ENCODE measurements around the gene HMX1. TPM values are rescaled to one million over a fixed set of nuclear protein-coding genes. Genes with fewer than 3 reads are reported as not detected.

HMX1 gene
- total RNA-seq, 4 donors from 2014 or later = not detected

- H3K27me3 ChIP-seq = peaks cover 38% of the 10 kb centered on the region
- no peak overlapping the region for H3K4me3 ChIP-seq
- no peaks in the 10 kb centered on the region for H3K9me3 ChIP-seq
- no peaks in the 10 kb centered on the region for H3K4me1 ChIP-seq
- TF ChIP-seq EP300 (IDR thresholded peaks at IDR 0.05) (no peak), CTCF (IDR thresholded peaks at IDR 0.05) (no peak), POLR2AphosphoS5 (IDR thresholded peaks at IDR 0.05) (no peak), POLR2A (IDR thresholded peaks at IDR 0.05) (no peak)
- WGBS = 43% methylated on average over 3 of the region's 5 CpGs
- H3K27ac ChIP-seq = no peak overlapping the region
- no peaks in the 10 kb centered on the region for H3K36me3 ChIP-seq
- peak in 1 of 2 donors; percentile 67 for DNase-seq (ENCODE audit: low spot score in 2 of 2)
Observed at GRCh38 chr4:8817813-8818062, 53.9 kb downstream of the HMX1 start.

- H3K9me3 ChIP-seq = no peaks in the 10 kb centered on the region
- peaks cover 38% of the 10 kb centered on the region for H3K27me3 ChIP-seq
- no peak for TF ChIP-seq POLR2A (IDR thresholded peaks at IDR 0.05)
- TF ChIP-seq CTCF (IDR thresholded peaks at IDR 0.05) = no peak
- no peak for TF ChIP-seq EP300 (IDR thresholded peaks at IDR 0.05)
- TF ChIP-seq POLR2AphosphoS5 (IDR thresholded peaks at IDR 0.05) = no peak
- no peaks in the 10 kb centered on the region for H3K4me1 ChIP-seq
- no peak overlapping the region for H3K4me3 ChIP-seq
- WGBS = 78% methylated on average over 12 of the region's 13 CpGs
- peak; percentile 26 to 42 for DNase-seq (ENCODE audit: low spot score in 2 of 2)
- no peaks in the 10 kb centered on the region for H3K36me3 ChIP-seq
- H3K27ac ChIP-seq = no peak overlapping the region
Observed at GRCh38 chr4:8817096-8817812, 54.4 kb downstream of the HMX1 start.
